ENCODE results near the gene EPC2. TPM values are rescaled to one million over a fixed set of nuclear protein-coding genes. Genes with fewer than 3 reads are reported as not detected.

Gene EPC2
- polyA plus RNA-seq, 1 donor from 2014 or later, result 2.9 TPM

Other genes with a start within 250 kb of the EPC2 start
- 2.0 TPM for gene KIF5C, start 230.5 kb downstream of the EPC2 start, polyA plus RNA-seq